Adrenal gland (tissue), 12 donors: ENCODE measurements around the gene VSIR. TPM values are rescaled to one million over a fixed set of nuclear protein-coding genes. Genes with fewer than 3 reads are reported as not detected.

Source experiments
- DNase-seq, 7 donors: peaks; one replicate each; pipeline ENCODE4 v3.0.0-alpha.2; 2019 to 2020
- H3K27ac ChIP-seq, 5 donors: fragments of 200-600 bp; sonication (generic) in 4 of 5; 1 replicate in 3 of 5; 2 replicates in 2 of 5; pipeline versions ENCODE4 v1.5.1 to v1.8.0; 2016 to 2020; ENCODE audit warnings: mild to moderate bottlenecking in 1 of 5
- H3K27me3 ChIP-seq: fragments of 200-600 bp; 2 replicates; pipeline ENCODE4 v1.8.0; 2021
- H3K36me3 ChIP-seq, 2 donors: fragments of 200-600 bp; replicated peaks in 1 of 2; 1 replicate in 1 of 2; 2 replicates in 1 of 2; pipeline versions ENCODE4 v1.5.1 to v1.8.0; 2018 to 2022
- H3K4me1 ChIP-seq, 2 donors: fragments of 200-600 bp; replicated peaks in 1 of 2; 1 replicate in 1 of 2; 2 replicates in 1 of 2; pipeline versions ENCODE4 v1.5.1 to v1.8.0; 2018 to 2021
- H3K4me3 ChIP-seq, 4 donors: fragments of 200-600 bp; sonication (generic) in 3 of 4; one replicate each; pipeline ENCODE4 v1.5.1; 2016 to 2018
- H3K9me3 ChIP-seq, 3 donors: fragments of 200-600 bp; sonication (generic) in 1 of 3; replicated peaks in 1 of 3; 1 replicate in 2 of 3; 2 replicates in 1 of 3; pipeline versions ENCODE4 v1.5.1 to v1.8.0; 2016 to 2021
- CTCF ChIP-seq, 6 experiments: fragments of 450-650 bp in 4 of 6; fragments of 200-600 bp in 2 of 6; sonication (generic) in 1 of 6; IDR thresholded peaks; 1 replicate in 5 of 6; 2 replicates in 1 of 6; pipeline versions ENCODE4 v1.5.1 to v1.8.0; 2016 to 2021; ENCODE audit warnings: antibody characterized with exemption in 6 of 6, mild to moderate bottlenecking in 2 of 6, moderate library complexity in 1 of 6
- POLR2A ChIP-seq, 2 donors: fragments of 450-650 bp; IDR thresholded peaks; one replicate each; pipeline ENCODE4 v1.6.1; 2017; ENCODE audit warnings: antibody characterized with exemption in 2 of 2, mild to moderate bottlenecking in 2 of 2, moderate library complexity in 1 of 2
- WGBS, 4 donors: extraction: QIAGEN DNeasy Blood & Tissue Kit in 2 of 4; methylation state at CpG; one replicate each; pipeline versions ENCODE4 v1.1.5 to v1.1.7; 2013 to 2017; 5-methylcytosine and 5-hydroxymethylcytosine counted together
- intact Hi-C, 2 donors: fragments of 100-400 bp; cut with DNase I; formaldehyde crosslinking; loops; one replicate each; pipeline versions ENCODE4 v1.14.1 to v1.15.0; 2022 to 2023
- polyA plus RNA-seq, 3 donors: library from polyadenylated mRNA; stranded (reverse); fragments of 200-250 nt in 2 of 3; fragments of 350-450 nt in 1 of 3; fragmentation: Illumina TruSeq in 1 of 3; extraction: RNeasy Lipid Tissue Mini Kit (QIAGEN cat#74804) in 1 of 3; gene quantifications; one replicate each; pipeline ENCODE4 v1.2.3, GENCODE V29; 2013 to 2014
- total RNA-seq, 9 donors: library from RNA; depleted of rRNA in 4 of 9; stranded (reverse); fragments of >200 nt in 4 of 9; fragments of 120-200 nt in 1 of 9; fragmentation: NEBNext Ultra II Directional in 1 of 9; extraction: Animal tissue kit (Norgen Biotek cat#: 25700) in 1 of 9; gene quantifications; one replicate each; pipeline versions ENCODE4 v1.1.0 to v1.2.4, GENCODE V29; 2013 to 2023
- donor health status: healthy with polysubstance abuse.
- donor health status: Bipolar disorder and iron deficiency.
- donor health status: DM: yes; HTN: yes; CAD: no.
- donor health status: DM: no; HTN: no; CAD: no.
- donor health status: DM: no; HTN: no; CAD: no.
- donor health status: DM: yes; HTN: yes; CAD: no.

VSIR gene
- total and polyA plus RNA-seq, 12 donors, result 8.0 to 71.7 (median 35.4) TPM

GRCh38 chr10:71782221-71782916 lies 9.0 kb upstream of the VSIR start:
- DNase-seq, result no peak
- Histone ChIP-seq H3K27me3 (no peaks in the 10 kb centered on the region), H3K27ac (no peak overlapping the region), H3K4me1 (peaks cover 0 to 8% of the 10 kb centered on the region in 2 donors), H3K36me3 (no peaks in the 10 kb centered on the region), H3K9me3 (no peaks in the 10 kb centered on the region), H3K4me3 (no peak overlapping the region)
- WGBS, 4 donors, result 57 to 79% (median 69%) methylated on average over 6 of the region's 6 CpGs
- intact Hi-C loops, result no loop called here
- TF ChIP-seq POLR2A (IDR thresholded peaks at IDR 0.05) (no peak), CTCF (IDR thresholded peaks at IDR 0.05) (no peak)

GRCh38 chr10:71780719-71781118 lies 7.4 kb upstream of the VSIR start:
- Histone ChIP-seq H3K36me3 (no peaks in the 10 kb centered on the region), H3K27me3 (no peaks in the 10 kb centered on the region), H3K4me1 (peaks cover 0 to 14% of the 10 kb centered on the region in 2 donors), H3K27ac (no peak overlapping the region), H3K4me3 (no peak overlapping the region), H3K9me3 (no peaks in the 10 kb centered on the region)
- DNase-seq, result no peak
- intact Hi-C loops, result no loop called here
- 85 to 93% (median 89%) methylated on average over 9 of the region's 9 CpGs for WGBS, 4 donors
- TF ChIP-seq CTCF (IDR thresholded peaks at IDR 0.05) (no peak), POLR2A (IDR thresholded peaks at IDR 0.05) (no peak)

- TF ChIP-seq CTCF (IDR thresholded peaks at IDR 0.05), result no peak
- TF ChIP-seq POLR2A (IDR thresholded peaks at IDR 0.05), result no peak
- intact Hi-C loops, result no loop called here
- H3K4me3 ChIP-seq, result no peak overlapping the region
- DNase-seq, result no peak
- H3K36me3 ChIP-seq, result no peaks in the 10 kb centered on the region
- H3K27ac ChIP-seq, result no peak overlapping the region
- WGBS, 4 donors, result 82 to 88% (median 84%) methylated on average over 7 of the region's 7 CpGs
- H3K4me1 ChIP-seq, result peaks cover 0 to 16% of the 10 kb centered on the region in 2 donors
- H3K27me3 ChIP-seq, result no peaks in the 10 kb centered on the region
- no peaks in the 10 kb centered on the region for H3K9me3 ChIP-seq
Observed at GRCh38 chr10:71780156-71780555, 6.8 kb upstream of the VSIR start.

- no peak overlapping the region for H3K4me3 ChIP-seq
- WGBS, 4 donors, result 79 to 90% (median 85%) methylated on average over 5 to 6 of the region's 6 CpGs
Observed at GRCh38 chr10:71779641-71780040, 6.3 kb upstream of the VSIR start.

More at GRCh38 chr10:71779641-71780040, 6.3 kb upstream of the VSIR start:
- peaks cover 0 to 22% of the 10 kb centered on the region in 2 donors for H3K4me1 ChIP-seq
- H3K27me3 ChIP-seq, result no peaks in the 10 kb centered on the region
- H3K27ac ChIP-seq, result no peak overlapping the region
- intact Hi-C loops, result no loop called here
- H3K36me3 ChIP-seq, result no peaks in the 10 kb centered on the region
- TF ChIP-seq POLR2A (IDR thresholded peaks at IDR 0.05) (no peak), CTCF (IDR thresholded peaks at IDR 0.05) (no peak)
- DNase-seq, result no peak
- no peaks in the 10 kb centered on the region for H3K9me3 ChIP-seq
